NCI-H82 treated with DMSO at 0.1 percent for 48 hours (cell line): Measurements from ENCODE around the gene EFCAB11.
A peak's percentile ranks its signal among the peaks of the same experiment; 100 is the strongest.

Experiments
- DNase-seq: peaks from one replicate; lab custom pipeline; 2025; ENCODE audit not compliant: unreplicated experiment; lab: John Stamatoyannopoulos, UW

EFCAB11 gene

GRCh38 chr14:89828471-89829165 is 125.9 kb downstream of the EFCAB11 start:
- DNase-seq: no peak

GRCh38 chr14:89827265-89827664 is 127.3 kb downstream of the EFCAB11 start:
- no peak for DNase-seq

- DNase-seq: no peak
Observed at GRCh38 chr14:89826596-89826995, 127.9 kb downstream of the EFCAB11 start.

- no peak for DNase-seq
Observed at GRCh38 chr14:89823743-89824142, 130.8 kb downstream of the EFCAB11 start.

GRCh38 chr14:89814126-89814525 is 140.4 kb downstream of the EFCAB11 start:
- no peak for DNase-seq

GRCh38 chr14:89813617-89814031 is 140.9 kb downstream of the EFCAB11 start:
- no peak for DNase-seq

GRCh38 chr14:89811954-89812575 is 142.5 kb downstream of the EFCAB11 start:
- no peak for DNase-seq

GRCh38 chr14:89810101-89810500 is 144.4 kb downstream of the EFCAB11 start:
- no peak for DNase-seq

GRCh38 chr14:89807892-89808291 is 146.6 kb downstream of the EFCAB11 start:
- peak; percentile 45 for DNase-seq

GRCh38 chr14:89807151-89807550 is 147.4 kb downstream of the EFCAB11 start:
- DNase-seq: no peak

GRCh38 chr14:89806451-89806850 is 148.1 kb downstream of the EFCAB11 start:
- DNase-seq: no peak

GRCh38 chr14:89805501-89805900 is 149.0 kb downstream of the EFCAB11 start:
- no peak for DNase-seq

GRCh38 chr14:89803542-89803941 is 151.0 kb downstream of the EFCAB11 start:
- DNase-seq: no peak

- DNase-seq: no peak
Observed at GRCh38 chr14:89801136-89801535, 153.4 kb downstream of the EFCAB11 start.

GRCh38 chr14:89798212-89798773 is 156.2 kb downstream of the EFCAB11 start:
- DNase-seq: no peak

GRCh38 chr14:89797148-89797547 is 157.4 kb downstream of the EFCAB11 start:
- no peak for DNase-seq

GRCh38 chr14:89794096-89794495 is 160.4 kb downstream of the EFCAB11 start:
- DNase-seq: no peak

- DNase-seq: no peak
Observed at GRCh38 chr14:89793367-89793716, 161.2 kb downstream of the EFCAB11 start.

- DNase-seq: no peak
Observed at GRCh38 chr14:89792489-89793366, 161.8 kb downstream of the EFCAB11 start.

GRCh38 chr14:89787525-89787924 is 167.0 kb downstream of the EFCAB11 start:
- no peak for DNase-seq

- DNase-seq: no peak
Observed at GRCh38 chr14:89781046-89781445, 173.5 kb downstream of the EFCAB11 start.

- no peak for DNase-seq
Observed at GRCh38 chr14:89779707-89780106, 174.8 kb downstream of the EFCAB11 start.
